GM21381 (cell line): ENCODE results near the gene CHD3.
A peak's percentile ranks its signal among the peaks of the same experiment; 100 is the strongest.

Experiments used
- ATAC-seq: cut with Tn5 transposase; IDR thresholded peaks from one replicate; pipeline ENCODE4 v1.9.1; 2021; ENCODE audit warnings: mild to moderate bottlenecking, moderate library complexity; ENCODE audit not compliant: unreplicated experiment

The CHD3 gene

DNA sequence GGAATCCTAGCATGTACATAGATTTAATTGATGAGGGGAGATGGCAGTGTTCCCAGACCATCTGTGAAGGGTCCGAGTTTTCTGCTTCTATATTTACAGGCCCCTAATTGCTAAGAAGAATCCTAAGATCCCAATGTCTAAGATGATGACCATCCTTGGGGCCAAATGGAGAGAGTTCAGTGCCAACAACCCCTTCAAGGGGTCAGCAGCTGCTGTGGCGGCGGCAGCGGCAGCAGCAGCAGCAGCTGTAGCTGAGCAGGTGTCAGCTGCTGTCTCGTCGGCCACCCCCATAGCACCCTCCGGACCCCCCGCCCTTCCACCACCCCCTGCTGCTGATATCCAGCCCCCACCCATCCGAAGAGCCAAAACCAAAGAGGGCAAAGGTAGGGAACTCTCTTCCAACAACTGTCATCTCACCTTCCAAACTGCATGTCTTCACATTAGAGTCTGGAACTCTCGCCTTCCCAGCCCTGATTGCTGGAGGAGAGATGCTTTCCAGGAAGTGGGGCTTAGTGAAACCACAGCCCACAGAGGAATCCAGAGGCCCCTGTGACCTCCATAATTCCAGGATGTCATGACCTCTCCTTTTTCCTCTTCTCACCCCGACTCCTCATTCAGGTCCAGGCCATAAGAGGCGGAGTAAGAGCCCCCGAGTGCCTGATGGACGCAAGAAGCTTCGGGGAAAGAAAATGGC, 4.7 kb downstream of the CHD3 start:
- no peak for ATAC-seq

DNA sequence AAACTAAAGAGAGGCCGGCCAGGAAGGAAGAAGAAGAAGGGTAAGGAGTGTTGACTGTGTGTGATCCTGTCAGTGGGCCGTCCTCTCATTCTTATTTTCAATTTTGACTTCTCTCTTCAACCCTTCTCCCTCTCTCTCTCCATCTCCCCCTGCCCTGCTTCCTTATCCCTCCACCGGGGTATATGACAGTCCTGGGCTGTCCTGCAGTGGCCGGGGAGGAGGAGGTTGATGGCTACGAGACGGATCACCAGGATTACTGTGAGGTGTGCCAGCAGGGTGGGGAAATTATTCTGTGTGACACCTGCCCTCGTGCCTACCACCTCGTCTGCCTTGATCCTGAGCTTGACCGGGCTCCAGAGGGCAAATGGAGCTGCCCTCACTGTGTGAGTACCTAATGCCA, 5.6 kb downstream of the CHD3 start:
- no peak for ATAC-seq

DNA sequence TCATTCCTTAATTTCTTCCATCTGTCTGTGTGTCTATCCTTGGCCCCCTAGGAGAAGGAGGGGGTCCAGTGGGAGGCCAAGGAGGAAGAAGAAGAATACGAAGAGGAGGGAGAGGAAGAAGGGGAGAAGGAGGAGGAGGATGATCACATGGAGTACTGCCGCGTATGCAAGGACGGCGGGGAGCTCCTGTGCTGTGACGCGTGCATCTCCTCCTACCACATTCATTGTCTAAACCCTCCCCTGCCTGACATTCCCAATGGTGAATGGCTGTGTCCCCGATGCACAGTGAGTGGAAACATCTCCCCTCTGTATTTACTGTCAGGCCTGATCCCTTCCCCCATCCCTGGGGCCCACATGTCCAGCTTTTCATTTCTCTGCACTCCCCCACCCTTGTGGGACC, 6.3 kb downstream of the CHD3 start:
- no peak for ATAC-seq

DNA sequence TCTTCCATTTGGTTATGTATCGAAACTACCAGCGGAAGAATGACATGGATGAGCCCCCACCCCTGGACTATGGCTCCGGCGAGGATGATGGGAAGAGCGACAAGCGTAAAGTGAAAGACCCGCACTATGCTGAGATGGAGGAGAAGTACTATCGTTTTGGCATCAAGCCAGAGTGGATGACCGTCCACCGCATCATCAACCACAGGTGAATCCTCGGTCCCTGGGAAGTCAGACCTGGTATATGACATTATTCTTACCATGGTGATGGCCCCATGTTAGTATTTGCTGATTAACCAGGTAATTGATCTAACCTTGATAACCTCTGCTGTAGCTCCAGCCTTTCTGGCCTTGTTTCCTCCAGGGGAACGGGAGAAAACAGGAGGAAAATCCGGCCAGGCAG, 8.5 kb downstream of the CHD3 start:
- ATAC-seq, result no peak

DNA sequence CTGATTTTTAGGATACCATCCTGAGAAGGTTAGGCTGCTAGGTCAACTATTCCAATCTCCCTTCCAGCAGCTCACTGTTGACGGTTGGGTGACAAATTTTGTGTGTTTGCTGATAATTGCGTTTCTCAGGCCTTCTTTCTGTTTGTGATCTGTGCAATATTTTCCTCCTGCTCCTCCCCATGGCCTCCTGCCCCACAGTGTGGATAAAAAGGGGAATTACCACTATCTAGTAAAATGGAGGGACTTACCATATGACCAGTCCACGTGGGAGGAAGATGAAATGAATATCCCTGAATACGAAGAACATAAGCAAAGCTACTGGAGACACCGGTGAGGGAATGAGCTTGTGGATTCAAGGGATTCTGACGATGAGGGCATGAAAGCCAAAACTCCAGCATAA, 9.2 kb downstream of the CHD3 start:
- no peak for ATAC-seq

DNA sequence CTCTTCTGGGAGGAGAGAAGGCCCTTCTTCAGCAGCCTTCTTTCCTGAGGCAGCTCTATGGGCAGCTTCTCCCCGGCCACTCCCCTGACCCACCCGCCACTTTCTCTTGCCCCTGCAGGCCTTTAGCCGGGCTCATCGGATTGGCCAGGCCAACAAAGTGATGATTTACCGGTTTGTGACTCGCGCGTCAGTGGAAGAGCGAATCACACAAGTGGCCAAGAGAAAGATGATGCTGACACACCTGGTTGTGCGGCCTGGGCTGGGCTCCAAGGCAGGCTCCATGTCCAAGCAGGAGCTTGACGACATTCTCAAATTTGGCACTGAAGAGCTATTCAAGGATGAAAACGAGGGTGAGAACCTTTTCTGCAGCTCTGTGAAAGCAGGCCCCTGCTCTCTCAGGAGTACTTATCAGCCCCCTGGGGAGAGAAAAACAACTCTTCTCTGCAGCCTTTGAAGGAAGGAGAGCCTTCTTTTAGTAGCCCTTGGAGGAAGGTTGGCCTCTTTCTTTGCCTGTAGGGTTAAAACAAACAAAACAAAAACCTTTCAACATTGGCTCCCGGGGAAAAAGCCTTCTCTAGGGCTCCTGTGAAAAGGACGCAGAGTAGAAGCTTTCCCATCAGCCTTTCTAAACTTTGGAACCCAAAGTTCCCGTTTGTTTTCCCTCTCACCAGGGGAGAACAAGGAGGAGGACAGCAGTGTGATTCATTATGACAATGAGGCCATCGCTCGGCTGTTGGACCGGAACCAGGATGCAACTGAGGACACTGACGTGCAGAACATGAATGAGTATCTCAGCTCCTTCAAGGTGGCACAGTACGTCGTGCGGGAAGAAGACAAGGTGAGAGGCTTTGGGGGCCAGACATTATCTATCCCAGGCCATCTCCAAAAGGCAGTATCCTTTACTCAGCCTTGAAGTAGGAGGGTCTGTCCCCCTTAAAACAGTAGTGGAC, 14.8 kb downstream of the CHD3 start:
- ATAC-seq, result no peak

DNA sequence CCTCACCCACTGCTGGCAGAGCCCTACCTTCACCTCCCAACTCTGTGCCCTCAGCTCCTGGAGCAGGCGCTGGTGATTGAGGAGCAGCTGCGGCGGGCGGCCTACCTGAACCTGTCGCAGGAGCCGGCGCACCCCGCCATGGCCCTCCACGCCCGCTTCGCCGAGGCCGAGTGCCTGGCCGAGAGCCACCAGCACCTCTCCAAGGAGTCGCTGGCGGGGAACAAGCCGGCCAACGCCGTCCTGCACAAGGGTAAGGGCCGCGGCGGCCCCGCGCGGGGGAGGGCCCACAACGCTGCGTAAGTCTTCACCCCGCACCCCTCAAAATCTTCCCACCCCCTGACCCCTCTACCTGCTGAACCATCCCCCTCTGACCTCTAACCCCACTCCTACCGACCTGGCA, 20.5 kb downstream of the CHD3 start:
- no peak for ATAC-seq

DNA sequence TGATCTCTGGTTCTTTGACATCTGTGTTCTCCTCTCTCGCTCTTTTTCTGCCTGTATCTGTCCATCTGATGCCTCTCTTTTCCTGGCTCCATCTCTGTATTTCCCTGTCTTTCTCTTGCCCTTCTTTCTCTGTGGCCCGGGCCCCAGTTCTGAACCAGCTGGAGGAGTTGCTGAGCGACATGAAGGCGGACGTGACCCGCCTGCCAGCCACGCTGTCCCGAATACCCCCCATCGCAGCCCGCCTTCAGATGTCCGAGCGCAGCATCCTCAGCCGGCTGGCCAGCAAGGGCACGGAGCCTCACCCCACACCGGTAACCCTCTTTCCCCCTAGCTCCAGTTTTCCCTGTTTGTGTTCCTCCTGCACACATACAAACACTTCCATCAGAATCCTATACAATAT, 21.7 kb downstream of the CHD3 start:
- ATAC-seq, result no peak

DNA sequence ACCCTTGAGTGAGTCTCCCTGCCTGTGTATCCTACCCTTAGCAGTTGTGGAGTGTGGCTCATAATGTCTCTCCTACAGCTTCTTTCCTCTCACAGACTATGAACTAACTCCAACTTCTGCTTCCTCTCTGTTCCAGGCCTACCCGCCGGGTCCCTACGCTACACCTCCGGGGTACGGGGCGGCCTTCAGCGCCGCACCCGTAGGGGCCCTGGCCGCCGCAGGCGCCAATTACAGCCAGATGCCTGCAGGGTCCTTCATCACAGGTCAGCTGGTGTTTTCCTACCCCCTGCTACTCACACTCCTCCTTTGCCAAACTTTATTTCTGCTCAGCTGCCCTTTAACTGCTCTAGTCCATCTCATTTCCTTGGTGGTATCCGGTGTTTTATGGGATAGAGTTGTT, 22.1 kb downstream of the CHD3 start:
- no peak for ATAC-seq

DNA sequence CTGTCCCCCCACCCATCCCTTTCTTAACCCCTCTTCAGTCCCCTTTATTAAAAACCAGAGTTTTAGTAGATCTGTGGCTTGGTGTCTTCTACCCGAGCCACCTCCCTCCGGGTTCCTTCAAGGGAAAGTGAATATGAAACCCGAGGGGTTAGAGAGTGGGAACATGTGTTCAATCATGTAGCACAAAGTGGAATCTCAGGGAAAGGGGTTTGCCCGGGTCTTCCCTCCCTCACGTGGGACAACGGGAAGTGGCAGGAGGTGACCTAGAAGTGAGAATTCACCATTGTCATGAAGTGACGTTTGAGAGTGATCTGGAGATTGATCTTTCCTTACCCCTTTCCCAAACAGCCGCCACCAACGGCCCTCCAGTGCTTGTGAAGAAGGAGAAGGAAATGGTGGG, 22.5 kb downstream of the CHD3 start:
- no peak for ATAC-seq

DNA sequence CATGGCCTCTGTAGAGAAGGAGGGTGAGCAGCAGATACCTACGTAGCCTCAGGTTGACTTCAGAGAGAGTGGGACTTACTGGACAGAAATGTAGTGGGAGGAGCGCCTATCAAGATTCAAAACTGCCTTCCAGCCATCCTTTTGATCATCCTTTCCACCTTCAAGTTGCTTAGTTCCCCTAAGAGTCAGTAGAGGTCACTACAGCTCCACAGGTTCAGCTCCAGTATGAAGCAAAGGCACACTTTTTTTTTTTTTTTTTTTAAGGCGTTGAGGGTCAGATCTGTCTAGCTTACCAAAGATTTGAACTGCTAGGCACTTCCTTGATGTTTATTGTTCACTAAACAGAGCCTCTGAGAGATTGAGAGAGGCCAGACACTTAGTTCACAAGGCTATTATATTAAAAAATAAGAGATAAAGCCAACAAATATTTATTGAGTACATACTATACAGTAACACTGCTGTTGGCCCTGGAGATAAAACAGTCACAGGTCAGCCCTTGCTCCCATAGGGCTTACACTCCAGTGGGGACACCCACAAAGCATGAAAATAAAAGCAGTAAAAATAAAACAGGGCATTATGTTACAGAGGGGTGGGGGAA, 24.4 kb downstream of the CHD3 start:
- no peak for ATAC-seq

DNA sequence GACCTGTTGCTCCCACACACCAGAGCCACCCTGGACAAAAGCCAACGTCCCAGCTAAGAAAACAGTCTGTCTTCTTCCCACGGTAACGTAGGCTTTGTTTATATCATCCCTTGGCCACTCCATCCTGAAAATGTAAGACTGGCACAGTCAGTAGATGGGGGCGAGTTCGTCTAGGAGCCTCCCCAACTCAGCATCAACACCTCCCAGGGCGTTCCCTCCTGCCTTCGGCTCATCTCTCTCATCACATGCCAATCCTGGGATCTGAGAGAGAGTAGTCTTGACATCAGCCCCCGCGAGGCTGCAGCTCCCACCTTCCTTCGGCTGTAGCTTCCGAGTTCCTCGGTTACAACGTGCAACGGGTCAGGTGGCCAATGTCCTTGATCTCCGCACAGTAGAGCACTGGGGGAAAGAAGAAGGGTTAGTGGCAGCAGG, 26.6 kb downstream of the CHD3 start:
- ATAC-seq, result peak; percentile 10

DNA sequence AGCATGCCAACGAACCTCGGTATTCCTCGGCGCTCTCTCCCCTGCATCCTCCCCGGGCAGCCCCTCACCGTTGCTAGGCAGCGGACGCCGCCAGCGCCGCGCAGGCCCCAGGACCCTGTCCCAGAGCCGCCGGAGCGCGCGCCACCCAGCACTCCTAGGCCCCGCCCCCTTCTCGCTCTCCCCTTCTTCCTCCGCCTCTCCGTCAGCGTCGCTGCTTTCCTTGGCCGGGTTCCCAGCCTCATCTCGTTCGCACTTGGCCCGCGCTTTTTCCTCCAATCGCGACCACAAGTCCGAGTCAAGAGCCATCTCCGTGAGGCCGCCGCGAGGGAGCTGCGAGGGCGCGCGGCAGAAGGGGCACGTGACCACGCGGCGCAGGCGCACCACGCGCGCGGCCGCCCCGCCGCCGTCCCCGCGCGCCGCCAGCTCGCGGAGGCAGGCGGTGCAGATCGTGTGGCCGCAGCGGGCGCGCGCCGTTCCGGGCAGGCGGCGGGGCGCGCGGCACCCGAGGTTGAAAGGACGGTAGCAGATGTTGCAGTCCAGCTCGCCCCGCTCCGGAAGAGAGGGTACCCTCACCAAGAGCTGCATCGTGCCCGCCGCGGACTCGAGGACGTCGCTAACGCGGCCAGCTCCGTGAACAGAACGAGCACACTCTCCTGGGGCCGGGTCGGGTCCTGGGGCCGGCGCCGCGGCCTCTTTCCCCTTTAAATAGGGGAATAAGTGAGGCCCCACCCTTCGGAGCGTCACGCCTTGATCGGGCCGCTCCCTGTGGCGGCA, 27.2 kb downstream of the CHD3 start, which contains the start of gene RNF227:
Gene RNF227, minus strand, starts transcription at position 679 of the 774 bp plus-strand sequence. Its CDS starts 94 bp downstream, at position 585.
- peak; percentile 68 for ATAC-seq

DNA sequence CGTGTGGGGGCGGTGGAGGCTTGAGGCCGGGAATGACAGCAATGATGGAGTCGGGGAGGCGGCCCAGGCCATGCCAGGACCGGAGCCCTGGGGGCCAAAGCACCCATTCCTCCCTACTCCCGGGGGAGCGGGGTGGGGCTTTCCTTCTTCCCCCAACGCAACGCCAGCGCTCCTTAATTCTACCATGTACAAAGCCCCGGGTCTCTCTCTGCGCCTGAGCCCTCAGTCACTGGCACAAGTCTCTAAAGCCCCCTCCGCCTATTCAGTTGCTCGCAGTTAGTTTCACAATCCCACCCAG, 27.7 kb downstream of the CHD3 start:
- no peak for ATAC-seq

DNA sequence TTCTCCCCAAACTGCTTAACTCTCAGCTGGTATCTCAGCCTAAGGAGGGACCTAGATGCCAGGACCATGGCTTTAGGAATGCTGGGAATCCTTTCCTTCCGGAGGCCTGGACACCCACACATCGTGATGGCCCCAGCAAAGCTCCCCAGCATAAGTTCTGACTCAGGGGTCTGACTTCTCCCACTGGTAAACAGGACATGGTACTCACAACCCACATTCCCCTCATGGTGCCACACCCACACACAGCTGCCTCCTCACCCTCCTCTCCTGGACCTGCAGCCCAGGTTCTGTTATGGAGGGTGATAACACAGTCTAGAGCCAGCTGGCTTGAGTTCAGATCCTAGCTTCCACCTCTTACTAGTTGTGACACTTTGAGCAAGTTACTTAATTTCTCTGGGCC, 28.2 kb downstream of the CHD3 start:
- ATAC-seq, result no peak

DNA sequence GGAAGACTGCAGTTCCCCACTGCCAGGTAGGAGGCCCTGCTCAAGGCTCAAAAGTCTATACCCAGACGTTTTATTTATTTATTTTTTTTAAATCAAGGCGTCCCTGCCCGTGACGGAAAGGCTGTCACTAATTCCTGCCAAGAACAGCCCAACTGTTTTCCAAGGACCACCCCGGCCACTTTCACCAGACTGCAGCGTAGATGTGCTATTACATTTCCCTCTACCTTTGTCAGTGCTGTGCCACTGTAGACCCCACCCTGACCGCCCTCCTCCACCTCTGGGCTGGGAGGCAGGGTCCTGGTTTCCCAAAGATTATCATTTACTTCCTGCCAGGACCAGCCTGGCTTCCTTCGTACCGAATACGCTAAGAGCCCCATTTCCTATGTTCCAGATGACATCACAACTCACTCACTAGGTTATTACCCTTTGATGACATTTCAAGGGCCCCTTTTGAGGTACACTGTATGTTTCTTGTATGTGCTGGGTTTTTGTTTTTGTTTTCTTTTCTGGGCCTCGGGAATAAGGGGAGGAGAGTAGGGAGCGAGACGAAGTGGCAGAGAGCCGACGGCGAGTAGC, 33.8 kb downstream of the CHD3 start:
- no peak for ATAC-seq

DNA sequence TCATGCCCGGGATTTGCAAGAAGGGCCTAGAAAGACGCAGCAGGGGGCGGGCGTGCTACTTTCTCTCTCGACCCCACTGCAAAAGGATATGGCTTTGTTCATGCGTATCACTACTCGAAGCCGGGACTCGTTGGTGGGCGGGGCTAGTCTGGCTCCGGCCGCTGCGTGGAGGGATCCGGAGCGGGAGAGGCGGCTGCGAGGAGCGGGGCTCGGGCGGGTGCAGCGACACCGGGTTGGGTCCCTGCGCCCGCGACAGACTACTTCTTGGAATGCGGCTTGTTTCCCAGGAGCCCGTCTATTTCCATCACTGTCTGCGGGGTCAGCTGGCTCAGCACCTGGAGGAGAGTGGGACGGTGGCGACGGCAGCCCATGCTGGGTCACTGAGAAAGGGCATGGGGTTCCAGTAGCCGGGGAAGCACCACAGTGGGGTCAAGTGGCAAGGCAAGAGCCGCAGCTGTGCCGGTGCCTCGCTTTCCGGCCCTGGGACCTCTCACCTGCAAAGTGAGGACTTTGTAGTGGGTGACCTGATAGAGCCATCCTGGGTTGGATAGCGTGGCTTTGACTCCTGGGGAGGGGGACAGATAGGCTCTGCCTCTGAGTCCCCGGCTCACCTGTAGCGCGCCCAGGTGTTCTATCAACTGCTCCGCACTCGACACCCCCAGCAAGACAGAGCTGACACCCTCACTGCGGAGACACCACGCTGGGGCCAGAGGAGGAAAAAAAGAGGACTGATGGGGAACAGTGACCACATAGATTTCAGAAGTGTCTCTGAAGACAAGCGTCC, 34.4 kb downstream of the CHD3 start:
- ATAC-seq, result no peak

DNA sequence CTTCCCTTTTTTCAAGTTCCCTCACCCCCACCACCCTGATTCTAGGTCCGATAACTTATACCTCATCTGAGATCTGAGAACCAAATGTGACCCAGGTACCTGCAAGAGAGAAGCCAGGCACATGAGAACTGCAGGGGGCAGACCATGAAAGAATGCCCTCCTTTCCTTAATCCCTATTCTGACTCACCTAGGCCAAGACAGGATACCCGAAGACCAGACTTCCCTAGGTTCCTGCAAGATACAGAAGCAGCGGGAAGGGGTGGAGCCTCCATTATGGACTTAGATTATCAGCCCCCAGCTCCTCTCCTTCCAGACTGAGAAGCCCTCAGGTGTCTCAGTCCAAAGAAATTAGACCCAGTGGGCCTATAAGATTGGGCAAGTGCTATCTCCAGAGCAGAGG, 39.0 kb downstream of the CHD3 start:
- no peak for ATAC-seq

DNA sequence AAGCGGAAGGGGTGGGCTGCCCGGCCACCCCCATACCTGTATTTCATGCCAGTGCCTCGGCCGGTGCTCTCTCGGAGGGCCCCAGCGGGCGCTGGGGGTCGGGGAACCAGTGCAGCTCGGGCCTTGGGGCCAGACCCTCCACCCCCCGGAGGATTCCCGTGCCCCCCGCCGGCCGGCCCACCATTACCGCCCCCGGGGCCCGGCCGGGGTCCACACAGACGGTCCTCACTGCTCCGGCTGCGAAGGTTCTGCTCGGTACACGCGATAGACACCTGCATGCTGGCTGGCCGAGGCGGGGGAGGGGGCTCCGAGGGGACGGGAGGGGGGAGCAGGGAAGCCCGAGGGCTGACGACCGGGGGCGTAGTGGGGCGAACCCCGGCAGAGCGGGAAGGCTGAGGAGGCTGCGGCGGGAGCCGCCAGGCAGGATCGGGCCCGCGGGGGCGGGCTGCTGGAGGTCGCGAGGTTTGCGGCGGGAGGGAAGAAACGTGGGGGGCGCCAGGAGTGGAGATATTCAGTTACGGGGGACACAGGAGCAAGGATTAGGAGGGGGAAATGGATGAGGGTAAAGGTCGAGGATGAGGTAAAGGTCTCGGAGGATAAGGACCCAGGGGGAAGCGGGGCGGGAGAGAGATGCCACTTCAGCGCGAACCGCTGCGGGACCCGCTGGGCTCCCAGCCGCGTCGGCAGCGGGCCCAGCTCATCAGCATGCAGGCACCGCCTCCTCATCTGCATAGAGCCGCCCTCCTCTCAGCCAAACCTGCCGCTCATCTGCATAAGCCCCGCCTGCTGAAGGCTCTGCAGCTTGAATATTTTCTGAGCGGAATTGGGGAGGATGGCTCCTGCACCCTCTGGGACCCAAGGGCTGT, 40.8 kb downstream of the CHD3 start, which contains the start of gene KCNAB3:
Gene KCNAB3, minus strand, starts transcription at position 699 of the 866 bp plus-strand sequence. Its CDS starts 421 bp downstream, at position 278.
- ATAC-seq, result no peak
